Natural killer cell (primary cell): ENCODE data around the gene CCDC91. TPM values are rescaled to one million over a fixed set of nuclear protein-coding genes. Genes with fewer than 3 reads are reported as not detected.
"Not testable (repeated sequence)": the region's sequence is repeated elsewhere in the genome, so short reads cannot be mapped to it uniquely, and the experiment has no call there.

Experiments
- ATAC-seq, 3 donors: fragments of 150-1000 bp in 2 of 3; fragments of 200-7000 bp in 1 of 3; cut with Tn5 transposase; 1 replicate in 1 of 3; 2 replicates in 2 of 3; pipeline ENCODE4 v1.10.0; 2021; ENCODE audit warnings: mild to moderate bottlenecking in 2 of 3, moderate library complexity in 2 of 3
- DNase-seq, 2 donors: peaks; one replicate each; pipeline versions ENCODE4 v3.0.0 to v3.0.0-alpha.2; 2013 to 2021; ENCODE audit warnings: mixed read lengths in 1 of 2
- H3K27ac ChIP-seq: one replicate; pipeline ENCODE4 v1.5.1; 2013; ENCODE audit warnings: mild to moderate bottlenecking, low read length
- H3K27me3 ChIP-seq: one replicate; pipeline ENCODE4 v1.6.1; 2013; ENCODE audit warnings: low read length; ENCODE audit not compliant: control insufficient read depth, insufficient read depth
- H3K36me3 ChIP-seq: one replicate; pipeline ENCODE4 v1.6.1; 2013; ENCODE audit warnings: low read length; ENCODE audit not compliant: control insufficient read depth, insufficient read depth
- H3K4me1 ChIP-seq: one replicate; pipeline ENCODE4 v1.6.1; 2013; ENCODE audit warnings: low read length; ENCODE audit not compliant: control insufficient read depth, insufficient read depth
- H3K4me3 ChIP-seq: one replicate; pipeline ENCODE4 v1.5.1; 2013; ENCODE audit warnings: low read length
- H3K9me3 ChIP-seq: one replicate; pipeline ENCODE4 v1.6.1; 2013; ENCODE audit warnings: low read length; ENCODE audit not compliant: control insufficient read depth, insufficient read depth
- H3K27ac Mint-ChIP-seq, 2 donors: one replicate each; pipeline ENCODE4 v1.8.0; 2022; ENCODE audit warnings: mild to moderate bottlenecking in 2 of 2, mixed read lengths in 2 of 2, moderate library complexity in 1 of 2
- H3K27me3 Mint-ChIP-seq, 2 donors: one replicate each; pipeline ENCODE4 v1.8.0; 2022; ENCODE audit warnings: low read depth in 2 of 2, mixed read lengths in 2 of 2
- H3K36me3 Mint-ChIP-seq: one replicate; pipeline ENCODE4 v1.8.0; 2022; ENCODE audit warnings: mixed read lengths
- H3K4me1 Mint-ChIP-seq, 2 donors: one replicate each; pipeline ENCODE4 v1.8.0; 2022; ENCODE audit warnings: mixed read lengths in 2 of 2
- H3K4me3 Mint-ChIP-seq: one replicate; pipeline ENCODE4 v1.8.0; 2022; ENCODE audit warnings: mild to moderate bottlenecking, moderate library complexity, mixed read lengths
- H3K9me3 Mint-ChIP-seq, 2 donors: one replicate each; pipeline ENCODE4 v1.8.0; 2022; ENCODE audit warnings: mixed read lengths in 2 of 2
- WGBS: methylation state at CpG from one replicate; pipeline ENCODE4 v1.1.7; 2013; ENCODE audit warnings: missing lambda C conversion rate; ENCODE audit not compliant: insufficient coverage; 5-methylcytosine and 5-hydroxymethylcytosine counted together
- intact Hi-C: fragments of 100-400 bp; cut with micrococcal nuclease; formaldehyde crosslinking; loops from one replicate; pipeline ENCODE4 v1.14.2; 2022
- total RNA-seq, 4 donors: library from RNA; stranded (reverse); fragments of 120-200 nt in 1 of 4; gene quantifications; one replicate each; pipeline versions ENCODE4 v1.2.3 to v1.2.4, GENCODE V29; 2013 to 2022
- TF ChIP-seq, protein P1 (sequence below): fragments of 200-600 bp; IDR thresholded peaks from one replicate; pipeline ENCODE4 v1.8.0; 2022; ENCODE audit warnings: antibody characterized with exemption

CCDC91 gene
- total RNA-seq, 3 donors from 2014 or later (not counting 1 experiment from before 2014, with no cell fraction given): 48.8 to 65.8 (median 60.2) TPM

DNA sequence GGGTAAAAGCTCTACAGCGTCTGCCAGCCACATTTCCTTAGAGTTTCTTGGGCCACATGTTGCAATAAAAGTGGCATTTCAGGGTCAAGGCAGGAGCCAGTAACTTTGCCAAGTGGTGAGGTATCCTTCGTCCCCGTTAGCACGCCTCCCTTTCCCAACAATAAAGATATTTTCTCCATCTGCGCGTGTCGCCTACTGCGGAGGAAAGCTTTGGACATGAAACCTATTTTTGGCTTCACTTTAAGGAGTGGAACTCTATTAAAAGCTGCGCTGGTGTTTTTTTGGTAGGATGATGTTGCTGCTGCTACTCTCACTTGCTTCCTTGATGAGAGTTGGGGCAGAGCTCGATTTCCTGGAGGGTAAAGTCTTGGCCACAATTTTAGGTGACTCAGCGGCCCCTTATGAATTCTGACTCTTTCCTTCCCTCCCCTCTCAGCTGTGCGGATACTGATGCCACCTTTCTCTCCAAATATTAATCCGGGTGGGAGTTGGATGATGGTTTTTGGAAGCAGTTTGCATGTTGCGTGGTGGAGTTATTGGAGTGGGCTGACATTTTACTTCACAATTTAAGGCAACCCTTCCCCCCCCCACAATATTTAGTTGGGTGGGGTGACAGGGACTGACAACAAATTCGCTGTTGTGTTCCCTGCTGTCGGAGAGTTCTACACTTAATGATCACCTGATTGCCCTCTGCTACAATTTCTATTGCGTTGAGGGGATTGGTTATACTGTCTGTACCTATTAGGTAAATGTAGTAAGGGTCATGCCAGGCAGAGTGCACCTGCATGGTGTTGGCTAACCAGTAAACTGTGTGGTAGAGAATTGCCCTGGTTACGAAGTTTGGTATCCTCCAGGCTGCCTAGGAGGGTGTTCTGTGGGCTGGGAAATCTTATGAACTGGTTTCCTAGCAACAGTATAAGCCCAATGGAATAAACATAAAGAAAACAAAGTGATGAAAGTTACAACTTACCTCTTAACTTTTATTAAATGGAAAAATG lies 1.1 kb downstream of the CCDC91 start:
- no peaks in the 10 kb centered on the region for H3K9me3 Mint-ChIP-seq
- WGBS: 12% methylated on average over 12 of the region's 18 CpGs
- TF ChIP-seq, protein P1, sequence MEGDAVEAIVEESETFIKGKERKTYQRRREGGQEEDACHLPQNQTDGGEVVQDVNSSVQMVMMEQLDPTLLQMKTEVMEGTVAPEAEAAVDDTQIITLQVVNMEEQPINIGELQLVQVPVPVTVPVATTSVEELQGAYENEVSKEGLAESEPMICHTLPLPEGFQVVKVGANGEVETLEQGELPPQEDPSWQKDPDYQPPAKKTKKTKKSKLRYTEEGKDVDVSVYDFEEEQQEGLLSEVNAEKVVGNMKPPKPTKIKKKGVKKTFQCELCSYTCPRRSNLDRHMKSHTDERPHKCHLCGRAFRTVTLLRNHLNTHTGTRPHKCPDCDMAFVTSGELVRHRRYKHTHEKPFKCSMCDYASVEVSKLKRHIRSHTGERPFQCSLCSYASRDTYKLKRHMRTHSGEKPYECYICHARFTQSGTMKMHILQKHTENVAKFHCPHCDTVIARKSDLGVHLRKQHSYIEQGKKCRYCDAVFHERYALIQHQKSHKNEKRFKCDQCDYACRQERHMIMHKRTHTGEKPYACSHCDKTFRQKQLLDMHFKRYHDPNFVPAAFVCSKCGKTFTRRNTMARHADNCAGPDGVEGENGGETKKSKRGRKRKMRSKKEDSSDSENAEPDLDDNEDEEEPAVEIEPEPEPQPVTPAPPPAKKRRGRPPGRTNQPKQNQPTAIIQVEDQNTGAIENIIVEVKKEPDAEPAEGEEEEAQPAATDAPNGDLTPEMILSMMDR: no peak
- intact Hi-C loops: loop anchor here (2.0 kb wide), 1 partner anchor 31 kb away; no protein-coding TSS in a partner anchor
- peak overlapping the region; percentile 96 for H3K4me3 Mint-ChIP-seq
- H3K4me1 Mint-ChIP-seq: peaks cover 45 to 54% of the 10 kb centered on the region in 2 donors
- H3K27me3 Mint-ChIP-seq: peaks cover 0 to 3% of the 10 kb centered on the region in 2 donors
- H3K27me3 ChIP-seq: no peaks in the 10 kb centered on the region
- no peaks in the 10 kb centered on the region for H3K9me3 ChIP-seq
- ATAC-seq: peak; percentile 19 to 34 (median 31)
- H3K36me3 Mint-ChIP-seq: no peaks in the 10 kb centered on the region
- peak overlapping the region; percentile 96 to 99 for H3K27ac Mint-ChIP-seq
- peaks cover 24% of the 10 kb centered on the region for H3K4me1 ChIP-seq
- no peaks in the 10 kb centered on the region for H3K36me3 ChIP-seq
- peak overlapping the region; percentile 88 for H3K27ac ChIP-seq
- H3K4me3 ChIP-seq: peak overlapping the region; percentile 59
- DNase-seq: peak; percentile 22 to 75

DNA sequence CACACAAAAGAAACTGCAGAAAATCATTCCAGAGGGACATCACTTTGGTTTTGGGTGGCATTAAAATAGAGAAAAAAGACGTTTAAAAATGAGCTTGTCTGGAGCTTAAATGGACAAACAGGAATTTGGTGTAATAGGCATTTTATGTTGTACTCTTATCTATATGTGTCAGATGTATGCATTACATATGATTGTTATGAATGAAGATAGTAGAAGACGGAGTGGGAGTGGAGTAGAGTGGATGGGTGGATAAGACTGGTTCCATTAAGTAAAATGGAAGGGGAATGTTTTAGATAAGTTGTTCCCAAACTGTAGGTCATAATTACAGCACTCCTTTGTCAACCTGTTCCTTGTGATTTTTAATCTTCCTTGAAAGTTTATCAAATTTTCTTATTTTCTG lies 1.9 kb downstream of the CCDC91 start:
- Histone ChIP-seq H3K36me3 (no peaks in the 10 kb centered on the region), H3K27me3 (no peaks in the 10 kb centered on the region), H3K9me3 (no peaks in the 10 kb centered on the region), H3K4me1 (peaks cover 24% of the 10 kb centered on the region), H3K27ac (peak overlapping the region; percentile 36), H3K4me3 (no peak overlapping the region)
- Mint-ChIP-seq H3K4me3 (peak overlapping the region; percentile 96), H3K36me3 (no peaks in the 10 kb centered on the region), H3K27ac (peak overlapping the region; percentile 96 to 99), H3K4me1 (peaks cover 45 to 54% of the 10 kb centered on the region in 2 donors), H3K27me3 (peaks cover 0 to 3% of the 10 kb centered on the region in 2 donors), H3K9me3 (no peaks in the 10 kb centered on the region)
- intact Hi-C loops: no loop called here
- DNase-seq (no peak), ATAC-seq (no peak)
- WGBS: 79% methylated on average over 2 of the region's 2 CpGs
- TF ChIP-seq, protein P1: no peak

DNA sequence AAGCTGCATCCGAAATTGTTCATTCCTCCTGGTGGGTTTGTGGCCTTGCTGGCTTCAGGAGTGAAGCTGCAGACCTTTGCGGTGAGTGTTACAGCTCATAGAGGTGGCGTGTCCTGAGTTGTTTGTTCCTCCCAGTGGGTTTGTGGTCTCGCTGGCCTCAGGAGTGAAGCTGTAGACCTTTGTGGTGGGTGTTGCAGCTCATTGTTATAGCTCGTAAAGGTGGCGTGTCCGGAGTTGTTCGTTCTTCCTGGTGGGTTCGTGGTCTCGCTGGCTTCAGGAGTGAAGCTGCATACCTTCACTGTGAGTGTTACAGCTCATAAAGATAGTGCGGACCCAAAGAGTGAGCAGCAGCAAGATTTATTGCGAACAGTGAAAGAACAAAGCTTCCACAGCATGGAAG lies 4.4 kb downstream of the CCDC91 start:
- Mint-ChIP-seq H3K4me1 (peaks cover 45 to 46% of the 10 kb centered on the region in 2 donors), H3K4me3 (peak overlapping the region; percentile 49), H3K27ac (peak overlapping the region; percentile 46 to 72)
- peaks cover 24% of the 10 kb centered on the region for H3K4me1 ChIP-seq
- H3K27me3 Mint-ChIP-seq, intact Hi-C loops, H3K27me3 ChIP-seq, H3K27ac ChIP-seq, H3K36me3 ChIP-seq, DNase-seq, H3K36me3 Mint-ChIP-seq, H3K4me3 ChIP-seq, ATAC-seq, H3K9me3 ChIP-seq, H3K9me3 Mint-ChIP-seq: not testable (repeated sequence)
- 59% methylated on average over 12 of the region's 12 CpGs for WGBS

DNA sequence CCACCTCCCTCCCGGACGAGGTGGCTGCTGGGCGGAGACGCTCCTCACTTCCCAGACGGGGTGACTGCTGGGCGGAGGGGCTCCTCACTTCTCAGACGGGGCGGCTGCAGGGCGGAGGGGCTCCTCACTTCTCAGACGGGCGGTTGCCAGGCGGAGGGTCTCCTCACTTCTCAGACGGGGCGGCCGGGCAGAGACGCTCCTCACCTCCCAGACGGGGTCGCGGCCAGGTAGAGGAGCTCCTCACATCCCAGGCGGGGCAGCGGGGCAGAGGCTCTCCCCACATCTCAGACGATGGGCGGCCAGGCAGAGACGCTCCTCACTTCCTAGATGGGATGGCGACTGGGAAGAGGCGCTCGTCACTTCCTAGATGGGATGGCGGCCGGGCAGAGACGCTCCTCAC lies 10.9 kb downstream of the CCDC91 start:
- H3K4me1 ChIP-seq, H3K27me3 ChIP-seq, H3K36me3 Mint-ChIP-seq, H3K9me3 Mint-ChIP-seq, H3K9me3 ChIP-seq, H3K27ac ChIP-seq, H3K36me3 ChIP-seq, H3K27me3 Mint-ChIP-seq, H3K4me3 ChIP-seq, intact Hi-C loops, H3K27ac Mint-ChIP-seq, ATAC-seq, DNase-seq, H3K4me3 Mint-ChIP-seq: not testable (repeated sequence)
- H3K4me1 Mint-ChIP-seq: peaks cover 15 to 25% of the 10 kb centered on the region in 2 donors
- WGBS: 98% methylated on average over 25 of the region's 30 CpGs
